ENCODE measurements around the gene ANKS1A. TPM values are rescaled to one million over a fixed set of nuclear protein-coding genes. Genes with fewer than 3 reads are reported as not detected.

ANKS1A gene
- total and polyA plus RNA-seq, 2 experiments from 2014 or later = 12.1 to 31.9 TPM

DNA sequence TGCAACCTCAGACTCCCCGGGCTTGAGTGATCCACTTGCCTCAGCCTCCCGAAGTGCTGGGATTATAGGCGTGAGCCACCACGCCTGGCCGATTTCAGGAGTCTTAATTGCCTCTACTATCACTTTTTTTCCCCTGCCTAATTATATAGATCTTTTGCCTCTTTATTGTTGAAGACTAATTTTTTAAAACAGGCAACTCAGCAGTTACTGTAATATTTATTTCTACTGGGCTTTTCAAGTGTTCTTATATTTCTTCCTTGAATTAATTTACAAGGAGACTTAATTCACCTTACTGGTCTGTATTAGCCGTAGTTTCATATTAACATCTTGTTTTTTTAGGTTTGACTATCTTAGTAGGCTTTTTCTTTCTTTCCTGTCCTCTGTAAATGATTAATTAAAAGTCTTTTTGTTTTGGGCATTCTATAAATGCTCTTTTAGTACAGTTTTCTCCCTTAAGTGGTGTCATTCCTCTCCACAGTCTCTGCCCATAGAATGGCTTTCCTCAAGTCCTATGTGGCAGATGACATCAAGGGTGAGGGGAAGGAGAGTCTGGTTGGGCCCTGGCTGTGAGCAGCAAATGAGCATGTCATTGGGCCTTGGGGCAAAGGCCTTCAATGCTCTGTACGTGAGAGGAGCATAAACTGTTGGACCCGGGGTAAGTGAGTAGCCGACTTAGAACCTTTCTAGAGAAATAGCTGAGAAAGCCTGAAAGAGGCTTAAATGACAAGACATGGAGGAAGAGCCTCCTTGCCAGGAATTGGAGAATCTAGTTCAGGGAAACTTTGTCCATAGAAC, 36.0 kb downstream of the ANKS1A start:
- peaks cover 22% of the 10 kb centered on the region for H3K4me1 ChIP-seq (ENCODE audit: insufficient read depth)
- no peak overlapping the region; the same call in 1 of the 2 replicates for H3K4me2 ChIP-seq
- no peaks in the 10 kb centered on the region for H3K9me2 ChIP-seq (ENCODE audit: insufficient read depth)
- Mint-ChIP-seq H3K9me3 (no peaks in the 10 kb centered on the region), H3K4me1 (peaks cover 50% of the 10 kb centered on the region), H3K4me3 (no peak overlapping the region), H3K27me3 (ENCODE audit: insufficient read depth, low read depth, poor library complexity) (peaks cover 1% of the 10 kb centered on the region), H3K27ac (no peak overlapping the region), H3K36me3 (ENCODE audit: low read depth) (no peaks in the 10 kb centered on the region)
- ATAC-seq = no peak
- DNase-seq (ENCODE audit: low spot score) = no peak
- H3K4me3 ChIP-seq = no peak overlapping the region
- no peak for TF ChIP-seq POLR2AphosphoS5 (IDR thresholded peaks at IDR 0.05; ENCODE audit: low read depth)
- H3K36me3 ChIP-seq (ENCODE audit: insufficient read depth) = no peaks in the 10 kb centered on the region
- H3F3A ChIP-seq (replicated peaks; ENCODE audit: low read depth) = no peaks in the 10 kb centered on the region
- H3K79me2 ChIP-seq (replicated peaks; ENCODE audit: insufficient read depth) = peaks cover 19% of the 10 kb centered on the region
- H3K27ac ChIP-seq (ENCODE audit: low read depth) = no peak overlapping the region
- H2AFZ ChIP-seq = no peak overlapping the region
- H4K20me1 ChIP-seq (replicated peaks; ENCODE audit: insufficient read depth) = peaks cover 22% of the 10 kb centered on the region
- no peaks in the 10 kb centered on the region for H3K27me3 ChIP-seq (ENCODE audit: insufficient read depth)

DNA sequence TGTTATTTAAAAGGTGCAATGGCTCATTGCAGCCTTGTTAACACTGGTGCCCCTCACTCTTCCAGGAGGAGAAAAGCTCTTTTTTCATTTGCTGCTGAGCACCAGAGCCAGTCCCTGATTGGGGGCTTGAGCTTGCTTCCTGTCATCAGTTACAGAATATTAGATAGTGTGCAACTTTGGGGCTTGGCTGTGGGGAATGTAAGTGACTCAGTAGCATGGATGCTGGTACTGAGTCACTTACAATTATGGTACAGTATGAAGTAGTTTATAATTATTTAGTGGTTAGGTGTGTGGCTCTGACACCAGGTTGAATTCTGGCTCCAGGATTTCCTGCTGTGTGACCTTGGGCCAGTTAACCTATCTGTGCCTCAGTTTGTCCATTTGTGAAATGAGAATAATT, 37.6 kb downstream of the ANKS1A start:
- H3K36me3 Mint-ChIP-seq (ENCODE audit: low read depth) = no peaks in the 10 kb centered on the region
- H3K36me3 ChIP-seq (ENCODE audit: insufficient read depth) = no peaks in the 10 kb centered on the region
- ATAC-seq (no peak), DNase-seq (ENCODE audit: low spot score) (no peak)
- H3F3A ChIP-seq (replicated peaks; ENCODE audit: low read depth) = no peaks in the 10 kb centered on the region
- H3K27me3 ChIP-seq (ENCODE audit: insufficient read depth) = no peaks in the 10 kb centered on the region
- peaks cover 31% of the 10 kb centered on the region for H4K20me1 ChIP-seq (replicated peaks; ENCODE audit: insufficient read depth)
- no peak overlapping the region for H3K4me3 ChIP-seq
- no peak overlapping the region for H3K27ac ChIP-seq (ENCODE audit: low read depth)
- no peaks in the 10 kb centered on the region for H3K9me3 Mint-ChIP-seq
- H3K4me3 Mint-ChIP-seq = no peak overlapping the region
- peaks cover 52% of the 10 kb centered on the region for H3K4me1 Mint-ChIP-seq
- H3K4me2 ChIP-seq = no peak overlapping the region
- H3K79me2 ChIP-seq (replicated peaks; ENCODE audit: insufficient read depth) = peaks cover 25% of the 10 kb centered on the region
- H3K9me2 ChIP-seq (ENCODE audit: insufficient read depth) = no peaks in the 10 kb centered on the region
- H3K27me3 Mint-ChIP-seq (ENCODE audit: insufficient read depth, low read depth, poor library complexity) = peaks cover 1% of the 10 kb centered on the region
- TF ChIP-seq, protein P1, sequence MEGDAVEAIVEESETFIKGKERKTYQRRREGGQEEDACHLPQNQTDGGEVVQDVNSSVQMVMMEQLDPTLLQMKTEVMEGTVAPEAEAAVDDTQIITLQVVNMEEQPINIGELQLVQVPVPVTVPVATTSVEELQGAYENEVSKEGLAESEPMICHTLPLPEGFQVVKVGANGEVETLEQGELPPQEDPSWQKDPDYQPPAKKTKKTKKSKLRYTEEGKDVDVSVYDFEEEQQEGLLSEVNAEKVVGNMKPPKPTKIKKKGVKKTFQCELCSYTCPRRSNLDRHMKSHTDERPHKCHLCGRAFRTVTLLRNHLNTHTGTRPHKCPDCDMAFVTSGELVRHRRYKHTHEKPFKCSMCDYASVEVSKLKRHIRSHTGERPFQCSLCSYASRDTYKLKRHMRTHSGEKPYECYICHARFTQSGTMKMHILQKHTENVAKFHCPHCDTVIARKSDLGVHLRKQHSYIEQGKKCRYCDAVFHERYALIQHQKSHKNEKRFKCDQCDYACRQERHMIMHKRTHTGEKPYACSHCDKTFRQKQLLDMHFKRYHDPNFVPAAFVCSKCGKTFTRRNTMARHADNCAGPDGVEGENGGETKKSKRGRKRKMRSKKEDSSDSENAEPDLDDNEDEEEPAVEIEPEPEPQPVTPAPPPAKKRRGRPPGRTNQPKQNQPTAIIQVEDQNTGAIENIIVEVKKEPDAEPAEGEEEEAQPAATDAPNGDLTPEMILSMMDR (conservative IDR thresholded peaks at IDR 0.05; ENCODE audit: low read depth in 2 of 2) = no peak
- TF ChIP-seq, protein P2, sequence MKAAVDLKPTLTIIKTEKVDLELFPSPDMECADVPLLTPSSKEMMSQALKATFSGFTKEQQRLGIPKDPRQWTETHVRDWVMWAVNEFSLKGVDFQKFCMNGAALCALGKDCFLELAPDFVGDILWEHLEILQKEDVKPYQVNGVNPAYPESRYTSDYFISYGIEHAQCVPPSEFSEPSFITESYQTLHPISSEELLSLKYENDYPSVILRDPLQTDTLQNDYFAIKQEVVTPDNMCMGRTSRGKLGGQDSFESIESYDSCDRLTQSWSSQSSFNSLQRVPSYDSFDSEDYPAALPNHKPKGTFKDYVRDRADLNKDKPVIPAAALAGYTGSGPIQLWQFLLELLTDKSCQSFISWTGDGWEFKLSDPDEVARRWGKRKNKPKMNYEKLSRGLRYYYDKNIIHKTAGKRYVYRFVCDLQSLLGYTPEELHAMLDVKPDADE (IDR thresholded peaks at IDR 0.05) = no peak
- TF ChIP-seq EZH2phosphoT487 (IDR thresholded peaks at IDR 0.05; ENCODE audit: unreplicated experiment) (no peak), ZNF114 (CRISPR knock-in tag; IDR thresholded peaks at IDR 0.05) (no peak), STAT1 (IDR thresholded peaks at IDR 0.05; ENCODE audit: unreplicated experiment) (no peak), CREB1 (CRISPR knock-in tag; IDR thresholded peaks at IDR 0.05; ENCODE audit: low read depth) (no peak)
- TF ChIP-seq, protein P3, sequence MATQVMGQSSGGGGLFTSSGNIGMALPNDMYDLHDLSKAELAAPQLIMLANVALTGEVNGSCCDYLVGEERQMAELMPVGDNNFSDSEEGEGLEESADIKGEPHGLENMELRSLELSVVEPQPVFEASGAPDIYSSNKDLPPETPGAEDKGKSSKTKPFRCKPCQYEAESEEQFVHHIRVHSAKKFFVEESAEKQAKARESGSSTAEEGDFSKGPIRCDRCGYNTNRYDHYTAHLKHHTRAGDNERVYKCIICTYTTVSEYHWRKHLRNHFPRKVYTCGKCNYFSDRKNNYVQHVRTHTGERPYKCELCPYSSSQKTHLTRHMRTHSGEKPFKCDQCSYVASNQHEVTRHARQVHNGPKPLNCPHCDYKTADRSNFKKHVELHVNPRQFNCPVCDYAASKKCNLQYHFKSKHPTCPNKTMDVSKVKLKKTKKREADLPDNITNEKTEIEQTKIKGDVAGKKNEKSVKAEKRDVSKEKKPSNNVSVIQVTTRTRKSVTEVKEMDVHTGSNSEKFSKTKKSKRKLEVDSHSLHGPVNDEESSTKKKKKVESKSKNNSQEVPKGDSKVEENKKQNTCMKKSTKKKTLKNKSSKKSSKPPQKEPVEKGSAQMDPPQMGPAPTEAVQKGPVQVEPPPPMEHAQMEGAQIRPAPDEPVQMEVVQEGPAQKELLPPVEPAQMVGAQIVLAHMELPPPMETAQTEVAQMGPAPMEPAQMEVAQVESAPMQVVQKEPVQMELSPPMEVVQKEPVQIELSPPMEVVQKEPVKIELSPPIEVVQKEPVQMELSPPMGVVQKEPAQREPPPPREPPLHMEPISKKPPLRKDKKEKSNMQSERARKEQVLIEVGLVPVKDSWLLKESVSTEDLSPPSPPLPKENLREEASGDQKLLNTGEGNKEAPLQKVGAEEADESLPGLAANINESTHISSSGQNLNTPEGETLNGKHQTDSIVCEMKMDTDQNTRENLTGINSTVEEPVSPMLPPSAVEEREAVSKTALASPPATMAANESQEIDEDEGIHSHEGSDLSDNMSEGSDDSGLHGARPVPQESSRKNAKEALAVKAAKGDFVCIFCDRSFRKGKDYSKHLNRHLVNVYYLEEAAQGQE (IDR thresholded peaks at IDR 0.05; ENCODE audit: unreplicated experiment) = no peak
- no peak overlapping the region for H2AFZ ChIP-seq
- peaks cover 25% of the 10 kb centered on the region for H3K4me1 ChIP-seq (ENCODE audit: insufficient read depth)
- H3K27ac Mint-ChIP-seq = no peak overlapping the region

Data from GM23338 (cell line).